Erythroblast (primary cell): ENCODE results near the gene CCNY.

ENCODE experiments used
- GATA1 ChIP-seq: IDR thresholded peaks from 2 replicates; pipeline ENCODE4 v1.6.1; 2011; ENCODE audit warnings: low read depth, mild to moderate bottlenecking, control low read depth, low read length, moderate library complexity
- POLR2A ChIP-seq: IDR thresholded peaks from 2 replicates; pipeline ENCODE4 v1.6.1; 2011; ENCODE audit warnings: mild to moderate bottlenecking, low read length

DNA sequence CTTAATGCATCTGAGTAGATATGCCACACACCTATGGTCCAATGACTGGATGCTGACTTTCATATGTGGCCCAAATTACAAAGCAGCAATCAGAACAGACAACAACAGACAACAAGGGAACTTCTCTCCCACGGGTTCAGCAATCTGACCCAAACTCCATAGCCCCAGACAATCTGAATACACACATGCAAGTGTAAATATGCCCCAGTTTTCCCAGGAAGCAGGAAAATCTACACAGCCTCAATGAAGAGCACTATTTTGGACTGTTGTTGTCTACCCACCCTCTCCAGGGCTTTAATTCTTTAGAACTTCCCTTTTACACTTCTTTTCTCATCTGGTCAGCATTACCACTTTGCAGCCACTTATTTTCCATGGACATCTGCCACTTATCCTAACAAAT, 2.0 kb upstream of the CCNY start:
- TF ChIP-seq POLR2A (no peak), GATA1 (no peak)
